Hepatocyte (in vitro differentiated cells): ENCODE data around the gene KIAA1671.

Source experiments
- EZH2 ChIP-seq: fragments of 200-600 bp; sonication (generic); IDR thresholded peaks from 2 replicates; pipeline ENCODE4 v1.6.1; 2016; ENCODE audit warnings: antibody characterized with exemption, mild to moderate bottlenecking, borderline replicate concordance
- EZH2phosphoT487 ChIP-seq: fragments of 200-600 bp; sonication (generic); IDR thresholded peaks from one replicate; pipeline ENCODE4 v1.6.1; 2018; ENCODE audit warnings: antibody characterized with exemption, mild to moderate bottlenecking, low read depth, moderate library complexity; ENCODE audit not compliant: unreplicated experiment, severe bottlenecking
- TF ChIP-seq, protein P1 (sequence below): fragments of 200-600 bp; sonication (generic); IDR thresholded peaks from 2 replicates; pipeline ENCODE4 v1.5.1; 2016; ENCODE audit warnings: antibody characterized with exemption, mild to moderate bottlenecking; ENCODE audit not compliant: poor library complexity

DNA sequence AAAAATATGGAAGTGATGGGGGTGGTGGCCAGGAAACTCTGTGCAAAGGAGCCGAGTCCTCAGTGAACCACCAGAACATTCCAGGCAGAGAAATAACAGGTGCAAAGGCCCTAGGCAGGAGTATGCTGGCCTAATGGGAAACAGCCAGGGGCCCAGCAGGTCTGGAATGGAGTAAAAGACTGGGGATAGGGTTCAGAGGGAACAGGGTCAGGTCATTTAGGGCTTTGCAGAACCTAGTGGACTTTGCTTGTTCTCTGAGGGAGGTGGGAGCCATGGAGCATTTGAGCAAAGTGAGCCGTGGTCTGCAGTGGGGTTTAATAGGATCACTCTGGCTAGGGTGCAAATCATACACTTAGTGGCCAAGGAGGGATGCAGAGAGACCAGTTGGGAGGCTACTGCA, 255.8 kb downstream of the KIAA1671 start:
- TF ChIP-seq, protein P1, sequence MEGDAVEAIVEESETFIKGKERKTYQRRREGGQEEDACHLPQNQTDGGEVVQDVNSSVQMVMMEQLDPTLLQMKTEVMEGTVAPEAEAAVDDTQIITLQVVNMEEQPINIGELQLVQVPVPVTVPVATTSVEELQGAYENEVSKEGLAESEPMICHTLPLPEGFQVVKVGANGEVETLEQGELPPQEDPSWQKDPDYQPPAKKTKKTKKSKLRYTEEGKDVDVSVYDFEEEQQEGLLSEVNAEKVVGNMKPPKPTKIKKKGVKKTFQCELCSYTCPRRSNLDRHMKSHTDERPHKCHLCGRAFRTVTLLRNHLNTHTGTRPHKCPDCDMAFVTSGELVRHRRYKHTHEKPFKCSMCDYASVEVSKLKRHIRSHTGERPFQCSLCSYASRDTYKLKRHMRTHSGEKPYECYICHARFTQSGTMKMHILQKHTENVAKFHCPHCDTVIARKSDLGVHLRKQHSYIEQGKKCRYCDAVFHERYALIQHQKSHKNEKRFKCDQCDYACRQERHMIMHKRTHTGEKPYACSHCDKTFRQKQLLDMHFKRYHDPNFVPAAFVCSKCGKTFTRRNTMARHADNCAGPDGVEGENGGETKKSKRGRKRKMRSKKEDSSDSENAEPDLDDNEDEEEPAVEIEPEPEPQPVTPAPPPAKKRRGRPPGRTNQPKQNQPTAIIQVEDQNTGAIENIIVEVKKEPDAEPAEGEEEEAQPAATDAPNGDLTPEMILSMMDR = no peak
- no peak for TF ChIP-seq EZH2phosphoT487
- TF ChIP-seq EZH2 = no peak
